Stimulated activated CD4-positive, alpha-beta T cell treated with anti-CD3 and anti-CD28 coated beads, Interleukin-12 subunit alpha, Interleukin-12 subunit beta, amount 100 ng/mL, for 4 hours (primary cell): ENCODE results near the gene ADAMTS6.
"Not testable (repeated sequence)": the region's sequence is repeated elsewhere in the genome, so short reads cannot be mapped to it uniquely, and the experiment has no call there.

Source experiments
- DNase-seq: peaks from one replicate; pipeline ENCODE4 v3.0.0-alpha.2; 2020

ADAMTS6 gene

DNA sequence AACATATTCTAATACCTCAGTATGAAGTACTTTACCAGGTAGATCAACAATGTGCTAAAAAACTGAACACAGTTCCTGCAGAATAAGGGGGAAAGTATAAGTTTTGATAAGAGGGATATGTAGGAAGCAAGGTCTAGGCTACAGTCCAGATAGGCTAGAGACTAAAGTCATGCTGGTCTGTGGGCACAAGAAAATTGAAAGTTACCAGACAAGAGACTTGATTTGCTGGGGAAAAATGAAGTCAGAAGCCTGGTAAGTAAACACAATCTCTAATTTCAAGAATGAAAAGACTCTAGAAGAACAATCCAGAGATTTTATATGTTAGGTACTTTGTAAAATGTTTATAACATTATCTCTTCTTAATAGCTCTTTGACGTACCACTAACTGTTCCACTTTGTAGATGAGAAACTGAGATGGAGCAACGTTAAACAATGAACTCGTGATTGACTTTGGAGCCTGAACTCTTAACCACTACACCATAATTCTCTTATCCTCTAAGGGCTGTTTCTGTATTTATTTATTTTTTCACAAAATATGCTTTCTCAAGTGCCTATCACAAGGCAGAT lies 19.5 kb downstream of the ADAMTS6 start:
- DNase-seq, result no peak

DNA sequence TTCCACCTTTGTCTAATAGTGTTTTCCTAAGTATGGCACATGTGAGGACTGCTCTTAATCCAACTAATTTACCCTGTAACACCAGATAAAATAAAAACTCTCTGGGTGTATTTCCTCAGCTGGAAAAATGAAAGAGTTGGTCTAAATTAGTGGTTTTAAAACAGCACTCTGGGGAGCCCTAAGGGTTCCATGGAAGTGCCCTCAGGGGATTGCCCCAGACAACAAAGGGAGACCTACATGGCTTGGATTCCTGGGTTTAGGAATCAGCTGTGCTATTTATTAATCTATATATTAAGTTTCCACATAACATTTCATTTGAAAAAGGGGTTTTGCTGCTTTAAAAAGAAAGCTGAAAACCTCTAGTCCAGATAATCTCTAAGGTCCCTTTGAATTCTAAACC lies 20.2 kb downstream of the ADAMTS6 start:
- no peak for DNase-seq

DNA sequence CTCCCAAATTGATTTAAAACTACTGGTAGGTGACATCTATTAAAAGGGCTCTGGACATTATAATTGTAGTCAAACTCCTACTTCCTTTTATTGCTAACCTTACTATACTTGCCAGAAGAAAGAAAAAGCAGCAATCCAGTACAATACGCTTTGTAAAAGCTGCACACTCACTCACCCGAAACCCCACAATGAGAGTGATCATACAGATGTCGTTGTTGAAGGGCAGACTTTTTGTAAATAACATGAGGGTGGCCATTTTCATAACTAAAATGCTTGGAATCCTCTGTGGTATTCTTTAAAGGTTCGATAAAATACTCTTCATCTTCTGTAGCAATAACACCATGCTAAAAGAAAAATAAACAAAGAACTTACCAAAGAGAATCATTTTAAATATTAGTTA lies 21.7 kb downstream of the ADAMTS6 start:
- no peak for DNase-seq

DNA sequence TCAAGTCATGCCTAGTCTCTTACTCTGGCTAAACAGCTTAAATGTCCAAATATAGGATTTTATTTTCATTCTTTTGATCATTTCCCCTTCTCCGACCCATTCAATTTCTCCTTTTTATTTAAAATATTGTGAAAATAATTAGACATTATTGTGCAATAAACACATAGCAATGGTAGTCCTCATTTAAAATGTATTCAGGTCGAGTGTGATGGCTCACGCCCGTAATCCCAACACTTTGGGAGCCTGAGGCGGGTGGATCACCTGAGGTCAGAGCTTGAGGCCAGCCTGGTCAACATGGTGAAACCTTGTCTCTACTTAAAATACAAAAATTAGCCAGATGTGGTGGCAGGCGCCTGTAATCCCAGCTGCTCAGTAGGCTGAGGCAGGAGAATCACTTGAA lies 26.7 kb downstream of the ADAMTS6 start:
- DNase-seq, result no peak

DNA sequence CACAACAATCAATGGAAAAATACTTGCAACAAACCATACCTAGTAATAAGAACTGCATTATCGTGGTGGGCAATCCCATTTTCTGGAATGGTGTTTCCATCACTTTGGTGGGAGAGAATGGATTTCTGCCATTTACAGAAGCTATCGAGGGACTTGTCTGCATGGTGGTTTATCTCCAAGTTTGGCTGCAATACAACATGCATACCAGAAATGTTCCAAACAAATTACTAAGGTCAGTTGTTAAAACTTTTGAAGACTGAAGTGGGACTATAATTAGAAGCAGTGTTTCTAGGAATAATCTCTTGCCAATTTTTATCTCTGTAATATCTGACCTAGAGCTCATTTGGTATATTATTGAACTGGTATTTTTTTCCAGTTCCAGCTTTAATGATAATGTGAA lies 30.3 kb downstream of the ADAMTS6 start:
- DNase-seq, result no peak

DNA sequence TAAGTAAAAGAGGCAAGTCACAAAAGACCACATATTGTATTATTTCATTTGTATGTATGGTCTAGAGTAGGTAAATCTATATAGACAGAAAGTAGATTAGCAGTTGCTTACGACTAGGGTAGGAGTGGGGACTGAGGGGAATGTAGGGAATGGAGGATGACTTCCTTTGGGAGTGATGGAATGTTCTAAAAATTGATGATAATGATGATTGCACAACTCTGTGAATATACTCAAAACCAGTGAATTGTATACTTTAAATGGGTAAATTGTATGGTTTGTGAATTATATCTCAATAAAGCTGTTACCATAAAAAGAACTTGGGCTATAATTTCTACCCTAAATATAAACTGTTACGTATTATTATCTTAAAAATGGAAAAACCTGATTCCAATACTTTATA lies 35.0 kb downstream of the ADAMTS6 start:
- DNase-seq, result no peak

DNA sequence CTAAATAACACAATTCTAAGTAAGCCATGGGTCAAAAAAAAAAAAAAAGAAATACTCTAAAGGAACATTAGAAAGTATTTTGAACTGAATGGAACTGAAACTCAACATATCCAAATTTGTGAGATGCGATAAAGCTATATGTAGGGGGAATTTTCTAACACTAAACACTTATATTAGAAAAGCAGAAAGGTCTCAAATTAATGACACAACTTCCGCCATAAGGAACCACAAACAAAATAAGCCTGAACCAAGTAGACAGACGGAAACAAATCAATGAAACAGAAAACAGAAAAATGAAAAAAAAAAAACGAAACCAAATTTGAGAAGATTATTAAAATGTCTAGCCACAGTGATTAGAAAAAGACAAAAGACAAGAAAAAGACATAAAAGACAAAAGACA lies 39.9 kb downstream of the ADAMTS6 start:
- no peak for DNase-seq

DNA sequence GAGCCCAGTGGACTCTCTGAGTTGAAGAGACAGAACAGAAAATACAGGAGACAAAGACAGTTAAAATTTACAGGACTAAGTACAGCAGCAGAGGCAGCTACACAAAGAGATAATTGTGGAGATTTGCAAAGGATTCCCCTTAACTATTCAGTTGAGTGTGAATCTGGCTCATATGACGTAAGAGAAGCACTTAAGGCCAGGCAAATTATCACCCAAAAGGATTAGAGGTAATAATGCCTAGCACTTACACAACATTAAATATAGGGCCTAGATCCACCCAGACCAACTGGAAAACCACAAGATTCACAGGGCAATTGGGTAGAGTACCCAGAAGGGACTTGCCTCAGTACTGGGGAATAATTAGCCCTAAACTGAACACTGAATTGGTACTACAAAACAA lies 41.3 kb downstream of the ADAMTS6 start:
- no peak for DNase-seq

DNA sequence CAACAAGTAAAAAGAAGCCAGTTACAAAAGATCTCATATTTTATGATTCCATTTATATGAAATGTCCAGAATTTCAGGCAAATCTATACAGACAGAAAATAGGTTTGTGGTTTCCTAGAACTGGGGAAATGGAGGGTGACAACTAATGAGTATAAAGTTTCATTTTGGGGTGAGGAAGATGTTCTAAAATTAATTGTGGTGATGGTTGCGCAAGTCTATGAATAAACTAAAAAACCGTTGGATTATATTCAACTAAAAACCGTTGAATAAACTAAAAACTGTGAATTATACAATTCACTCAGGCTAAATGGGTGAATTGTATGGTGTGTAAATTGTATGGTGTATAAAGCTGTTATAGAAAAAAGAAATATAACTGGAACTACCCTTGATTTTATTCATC lies 47.6 kb downstream of the ADAMTS6 start:
- DNase-seq, result no peak

DNA sequence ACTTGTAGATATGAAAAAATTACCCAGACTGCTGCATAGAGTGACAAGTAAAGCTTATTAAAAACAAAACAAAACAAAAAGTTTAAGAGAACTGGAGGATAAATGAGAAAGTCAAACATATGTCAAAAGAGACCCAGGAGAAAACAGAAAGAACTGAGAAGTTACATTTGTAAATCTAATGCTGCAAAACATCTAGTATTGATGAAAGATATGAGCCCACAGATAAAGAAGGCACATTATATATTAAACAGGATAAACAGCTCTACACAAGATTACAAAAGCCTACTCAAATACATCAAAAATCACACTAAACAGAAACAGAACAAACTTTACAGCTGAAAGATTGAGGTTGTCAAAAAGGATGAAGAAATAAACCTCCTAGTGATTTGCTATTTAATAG lies 55.1 kb downstream of the ADAMTS6 start:
- no peak for DNase-seq

DNA sequence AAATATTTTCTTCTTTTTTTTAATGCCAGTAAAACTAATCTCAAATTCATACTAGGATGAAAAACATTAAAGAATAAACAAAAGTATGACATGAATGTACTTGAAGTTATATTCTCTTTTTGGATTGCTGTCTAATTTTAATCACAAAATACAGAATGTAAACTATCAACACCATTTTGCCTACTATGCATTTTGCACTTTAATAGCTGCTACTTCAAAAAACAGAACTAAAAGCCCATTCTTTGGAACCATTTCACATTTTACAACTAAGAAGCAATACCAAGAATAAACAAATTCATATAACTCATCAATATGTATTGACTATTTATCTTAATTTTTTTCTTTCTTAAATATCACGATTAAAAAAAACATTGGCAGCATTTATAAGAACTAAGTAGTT lies 58.1 kb downstream of the ADAMTS6 start:
- DNase-seq, result no peak

DNA sequence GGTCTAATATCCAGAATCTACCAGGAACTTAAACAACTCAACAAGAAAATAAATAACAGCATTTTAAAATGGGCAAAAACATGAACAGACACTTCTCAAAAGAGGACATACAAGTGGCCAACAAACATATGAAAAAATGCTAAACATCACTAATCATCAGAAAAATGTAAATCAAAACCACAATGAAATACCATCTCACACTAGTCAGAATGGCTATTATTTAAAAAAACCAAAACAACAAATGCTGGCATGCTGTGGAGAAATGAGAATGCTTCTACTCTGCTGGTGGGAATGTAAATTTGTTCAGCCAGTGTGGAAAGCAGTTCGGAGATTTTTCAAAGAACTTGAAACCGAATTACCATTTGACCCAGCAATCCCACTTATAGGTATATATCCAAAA lies 63.1 kb downstream of the ADAMTS6 start:
- no peak for DNase-seq

DNA sequence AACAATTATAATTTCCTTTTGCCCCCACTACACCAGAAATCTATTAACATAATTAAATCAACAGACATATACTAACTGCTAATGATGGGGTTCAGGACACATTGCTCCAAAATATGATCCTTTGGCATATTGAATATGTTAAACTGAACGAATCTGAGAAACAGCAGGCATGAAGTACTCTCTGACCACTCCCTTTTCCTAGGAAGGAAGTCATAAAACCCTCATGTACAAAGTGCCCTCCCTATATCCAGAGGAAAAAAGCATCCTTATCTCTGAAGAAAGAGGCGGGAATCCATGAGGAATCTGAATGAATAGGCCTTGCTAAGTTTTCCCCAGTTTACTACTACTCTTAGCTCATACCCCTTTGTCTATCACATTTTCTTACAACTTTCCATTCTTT lies 67.9 kb downstream of the ADAMTS6 start:
- no peak for DNase-seq

DNA sequence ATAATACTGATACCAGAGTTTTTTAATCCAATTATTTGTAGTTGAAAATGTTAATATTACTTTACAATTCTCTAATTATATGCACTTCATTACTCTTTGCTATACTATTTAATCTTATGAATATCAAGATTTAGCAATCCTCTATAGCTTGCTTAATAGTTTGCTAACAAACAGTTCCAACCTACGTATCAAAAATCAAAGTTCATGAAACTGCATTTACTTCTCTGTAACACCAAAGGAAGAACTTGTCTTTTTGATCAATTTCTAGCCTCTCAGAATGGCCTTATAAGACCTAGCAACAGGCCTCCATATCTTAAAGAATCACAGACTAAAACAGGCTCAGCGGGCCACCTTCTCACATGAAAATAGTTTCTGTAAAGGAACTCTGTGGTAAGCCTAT lies 68.9 kb downstream of the ADAMTS6 start:
- DNase-seq, result no peak

DNA sequence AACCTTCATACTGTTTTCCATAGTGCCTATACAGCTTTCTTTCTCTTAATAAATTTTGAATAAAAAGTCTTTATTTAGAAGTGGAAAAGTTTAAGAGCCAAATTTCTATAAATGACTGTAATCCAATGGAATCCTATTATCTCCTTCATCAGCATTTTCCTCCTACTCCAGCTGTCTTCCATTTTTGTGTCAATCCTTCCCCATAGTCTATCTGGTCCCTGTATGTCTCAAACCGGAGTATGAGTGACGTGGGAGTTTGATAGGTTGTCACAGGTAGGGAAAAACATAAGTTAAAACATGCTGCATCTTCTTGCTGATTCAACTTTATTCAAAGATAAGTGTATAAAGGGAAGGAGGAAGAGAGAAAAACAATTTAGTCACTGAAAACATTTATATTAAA lies 70.4 kb downstream of the ADAMTS6 start:
- DNase-seq, result no peak

DNA sequence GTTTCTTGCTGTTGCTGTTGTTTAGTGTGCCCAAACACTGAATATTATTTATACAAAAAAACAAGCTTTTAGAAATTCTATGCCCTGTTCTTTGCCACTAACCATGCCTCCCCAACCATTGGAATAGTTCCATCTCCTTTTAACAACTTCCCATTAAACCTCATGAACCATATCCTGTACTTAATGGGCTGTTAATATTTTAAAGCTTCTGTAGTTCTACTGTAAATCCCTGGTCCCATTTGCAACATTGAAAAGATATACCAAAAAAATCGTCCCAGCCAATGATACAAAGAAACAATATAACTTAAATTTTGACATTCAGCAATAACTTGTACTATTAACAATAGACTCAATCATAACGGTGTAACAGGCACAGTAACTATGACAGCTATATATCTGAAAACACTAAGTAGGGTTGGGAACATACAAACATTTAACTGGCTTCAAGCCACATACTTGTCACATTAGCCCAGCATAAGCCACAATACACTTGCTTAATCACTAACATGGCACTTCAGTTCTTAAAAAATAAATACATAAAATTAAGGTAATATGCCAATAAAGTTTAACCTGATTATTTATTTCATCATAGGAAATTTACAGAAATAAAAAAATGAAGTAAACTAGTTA lies 86.1 kb downstream of the ADAMTS6 start:
- no peak for DNase-seq

DNA sequence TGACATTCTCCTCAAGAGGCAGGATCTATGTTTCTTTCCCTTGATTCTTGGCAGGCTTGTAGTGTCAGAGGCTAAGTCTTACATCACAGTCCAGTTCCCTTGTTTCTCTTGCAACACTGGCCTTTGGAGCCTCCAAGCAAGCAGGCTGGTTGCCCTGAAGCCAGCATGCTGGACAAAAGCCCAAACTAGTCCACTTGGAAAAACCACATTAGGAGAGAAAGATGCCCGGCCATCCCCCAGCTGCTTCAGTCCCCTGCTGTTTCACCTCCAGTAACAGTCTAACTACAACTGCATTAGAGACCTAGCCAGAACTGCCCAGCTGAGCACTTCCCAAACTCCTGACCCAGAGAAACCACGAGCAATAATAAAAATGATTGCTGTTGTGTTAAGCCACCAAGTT lies 87.6 kb downstream of the ADAMTS6 start:
- no peak for DNase-seq

DNA sequence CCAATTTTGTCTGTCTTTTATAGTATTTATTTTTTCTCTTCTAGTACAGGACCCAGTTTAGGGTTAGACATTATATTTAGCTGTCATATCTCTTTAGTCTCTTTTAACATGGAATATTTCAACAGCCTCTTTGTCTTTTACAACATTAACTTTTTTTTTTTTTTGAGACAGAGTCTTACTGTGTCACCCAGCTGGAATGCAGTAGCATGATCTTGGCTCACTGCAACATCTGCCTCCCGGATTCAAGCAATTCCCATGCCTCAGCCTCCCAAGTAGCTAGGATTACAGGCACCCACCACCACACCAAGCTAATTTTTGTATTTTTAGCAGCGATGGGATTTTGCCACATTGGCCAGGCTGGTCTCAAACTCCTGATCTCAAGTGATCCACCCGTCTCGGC lies 90.1 kb downstream of the ADAMTS6 start:
- no peak for DNase-seq

DNA sequence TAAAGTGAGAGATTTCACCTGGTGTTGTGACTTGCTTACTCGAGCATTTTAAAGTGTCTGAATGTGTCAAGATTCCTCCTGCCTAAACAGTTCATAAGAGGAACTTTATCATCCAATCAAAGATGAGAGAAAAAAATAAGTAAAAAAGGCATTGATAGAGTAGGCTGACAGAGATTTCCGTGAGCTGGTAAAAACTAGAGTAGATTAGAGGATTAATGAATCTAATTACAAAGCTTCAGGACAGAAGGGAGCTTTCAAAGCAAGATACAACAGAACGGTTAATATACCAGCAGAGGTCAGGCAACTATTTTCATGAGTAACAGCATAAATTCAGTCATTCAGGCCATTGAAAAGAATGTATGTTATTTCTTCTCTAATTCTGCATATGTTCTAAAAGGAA lies 91.5 kb downstream of the ADAMTS6 start:
- DNase-seq, result no peak

DNA sequence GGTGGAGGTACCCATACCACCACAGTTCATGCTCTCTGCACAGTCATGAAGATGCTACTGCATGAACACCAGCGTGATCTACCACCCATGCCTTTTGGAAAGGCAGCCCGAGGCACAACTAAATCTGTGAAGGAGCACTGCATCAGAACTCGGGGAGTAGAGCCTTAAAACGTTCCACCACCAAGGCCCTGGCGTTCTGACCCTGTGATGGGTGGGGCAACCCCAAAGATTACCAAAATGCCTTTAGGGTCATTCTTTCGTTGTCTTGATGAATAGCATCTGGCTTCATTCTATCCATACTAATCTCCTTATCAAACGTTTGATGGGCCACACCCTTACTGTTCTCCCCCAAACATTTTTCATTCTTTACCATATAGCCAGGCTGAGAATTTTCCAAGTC lies 97.9 kb downstream of the ADAMTS6 start:
- no peak for DNase-seq

DNA sequence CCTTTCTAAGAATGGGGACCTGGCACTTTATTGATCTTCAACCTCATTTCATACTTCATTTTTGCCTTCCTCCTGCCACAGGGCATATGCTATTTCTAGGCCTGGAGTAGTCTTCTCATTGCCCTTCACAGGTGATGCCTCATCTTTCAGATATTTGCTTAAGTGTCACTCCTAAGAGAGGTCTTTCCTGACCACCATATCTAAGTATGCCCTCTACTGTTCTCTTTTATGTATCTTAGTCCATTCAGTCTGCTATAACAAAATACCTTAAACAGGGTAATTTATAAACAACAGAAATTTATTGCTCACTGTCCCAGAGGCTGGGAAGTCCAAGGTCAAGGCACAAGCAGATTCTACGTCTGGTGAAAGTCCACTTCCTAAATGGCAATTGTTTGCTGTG lies 99.1 kb downstream of the ADAMTS6 start:
- DNase-seq, result no peak

DNA sequence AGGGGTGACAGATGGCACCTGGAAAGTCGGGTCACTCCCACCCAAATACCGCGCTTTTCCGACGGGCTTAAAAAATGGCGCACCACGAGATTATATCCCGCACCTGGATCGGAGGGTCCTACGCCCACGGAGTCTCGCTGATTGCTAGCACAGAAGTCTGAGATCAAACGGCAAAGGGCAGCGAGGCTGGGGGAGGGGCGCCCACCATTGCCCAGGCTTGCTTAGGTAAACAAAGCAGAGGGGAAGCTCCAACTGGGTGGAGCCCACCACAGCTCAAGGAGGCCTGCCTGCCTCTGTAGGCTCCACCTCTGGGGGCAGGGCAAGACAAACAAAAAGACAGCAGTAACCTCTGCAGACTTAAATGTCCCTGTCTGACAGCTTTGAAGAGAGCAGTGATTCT lies 111.2 kb downstream of the ADAMTS6 start:
- DNase-seq, result not testable (repeated sequence)

DNA sequence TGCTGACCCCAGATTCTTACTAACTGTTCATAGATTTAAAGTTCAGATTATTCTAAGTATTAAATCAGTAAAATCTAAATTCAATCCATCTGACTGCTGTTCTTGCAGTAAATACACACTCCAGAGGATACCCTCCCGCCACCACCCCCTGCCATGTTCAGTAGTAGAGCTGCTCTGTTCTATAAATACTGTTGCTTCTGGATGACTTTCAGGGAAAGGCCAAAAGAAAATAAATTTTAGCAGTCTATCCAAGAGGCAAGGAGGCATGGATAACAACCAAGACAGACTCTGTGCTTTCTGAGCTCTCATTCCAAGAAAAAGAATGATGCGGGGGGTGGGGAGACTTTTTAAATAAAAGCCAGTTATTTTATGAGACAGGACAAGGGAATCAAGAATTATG lies 115.1 kb downstream of the ADAMTS6 start:
- DNase-seq, result no peak

DNA sequence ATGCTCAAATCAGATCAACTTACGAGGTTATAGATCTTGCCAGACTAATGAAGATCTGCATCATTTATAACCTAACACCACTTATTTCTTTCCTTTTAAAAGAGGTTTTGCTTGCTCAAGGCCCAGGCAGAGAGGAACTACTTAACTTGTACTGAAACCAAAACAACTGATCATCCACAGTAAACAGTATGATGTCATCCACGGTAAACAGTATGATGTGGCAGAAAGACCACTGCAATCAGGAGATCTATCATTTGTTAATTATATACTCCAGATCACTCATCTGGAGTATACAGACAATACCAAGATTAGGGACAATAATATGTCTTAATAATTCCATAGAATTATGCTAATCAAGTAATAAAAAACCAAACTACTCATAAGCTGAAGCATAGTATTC lies 116.8 kb downstream of the ADAMTS6 start:
- DNase-seq, result no peak

DNA sequence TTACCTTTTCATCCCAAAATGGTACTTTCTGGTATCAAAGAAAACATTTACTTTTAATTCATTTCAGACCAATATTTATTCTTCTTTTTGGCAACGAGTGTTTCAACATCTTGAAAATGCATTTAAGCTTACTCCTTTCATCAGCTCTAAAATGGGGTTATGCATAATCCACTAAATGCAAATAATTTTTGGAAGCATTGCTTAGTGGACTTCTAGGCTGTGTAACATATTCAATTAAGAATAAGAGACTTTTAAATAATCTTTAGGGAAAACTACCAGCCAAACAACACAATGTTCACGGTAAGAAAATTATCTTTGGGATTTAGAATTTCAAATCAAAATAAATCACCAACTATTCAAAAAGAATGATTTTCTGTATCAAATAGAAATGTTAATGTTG lies 118.2 kb downstream of the ADAMTS6 start:
- DNase-seq, result no peak

DNA sequence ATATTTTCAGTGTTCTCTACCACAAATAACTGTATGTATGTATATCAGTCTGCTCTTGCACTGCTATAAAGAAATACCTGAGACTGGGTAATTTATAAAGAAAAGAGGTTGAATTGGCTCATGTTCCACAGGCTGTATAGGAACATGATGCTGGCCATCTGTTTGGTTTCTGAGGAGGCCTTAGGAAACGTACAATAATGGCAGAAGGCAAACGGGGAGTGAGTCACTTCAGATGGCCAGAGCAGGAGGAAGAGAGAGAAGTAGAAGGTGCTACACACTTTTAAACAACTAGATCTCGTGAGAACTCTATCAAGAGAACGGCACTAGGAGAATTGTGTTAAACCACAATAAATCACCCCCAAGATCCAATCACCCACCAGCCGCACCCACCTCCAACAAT lies 121.7 kb downstream of the ADAMTS6 start:
- no peak for DNase-seq
